Fibroblast of upper back skin (primary cell): ENCODE measurements around the gene IL17RB.

ENCODE experiments used
- DNase-seq: peaks from one replicate; pipeline ENCODE4 v3.0.0-alpha.2; 2013

IL17RB gene

GRCh38 chr3:53865732-53866499 lies 19.5 kb downstream of the IL17RB start:
- no peak for DNase-seq

GRCh38 chr3:53880396-53881345 lies 34.3 kb downstream of the IL17RB start:
- peak; percentile 50 for DNase-seq

GRCh38 chr3:53881691-53882593 lies 35.6 kb downstream of the IL17RB start, which contains the start of gene ACTR8:
Gene ACTR8, minus strand, starts transcription at chr3:53882152. Its CDS starts 51 bp downstream, at chr3:53882101.
- DNase-seq = peak; percentile 82

GRCh38 chr3:53883008-53883407 lies 36.6 kb downstream of the IL17RB start:
- DNase-seq = no peak

- no peak for DNase-seq
These were observed 38.3 kb downstream of the IL17RB start for GRCh38 chr3:53884623-53885022.

- no peak for DNase-seq
These were observed 38.9 kb downstream of the IL17RB start for GRCh38 chr3:53885239-53885638.

GRCh38 chr3:53887446-53887845 lies 41.1 kb downstream of the IL17RB start:
- no peak for DNase-seq

- no peak for DNase-seq
These were observed 41.9 kb downstream of the IL17RB start for GRCh38 chr3:53888232-53888631.

- no peak for DNase-seq
These were observed 44.5 kb downstream of the IL17RB start for GRCh38 chr3:53890726-53891475.

- peak; percentile 99 for DNase-seq
These were observed 45.3 kb downstream of the IL17RB start, which contains the start of gene SELENOK for GRCh38 chr3:53891497-53892285. Gene SELENOK, minus strand, starts transcription at chr3:53891859.

GRCh38 chr3:53892286-53892637 lies 45.9 kb downstream of the IL17RB start:
- DNase-seq = no peak

GRCh38 chr3:53899750-53900149 lies 53.4 kb downstream of the IL17RB start:
- DNase-seq = no peak

GRCh38 chr3:53900666-53901331 lies 54.4 kb downstream of the IL17RB start:
- no peak for DNase-seq

GRCh38 chr3:53902067-53902466 lies 55.7 kb downstream of the IL17RB start:
- no peak for DNase-seq

- DNase-seq = no peak
These were observed 56.3 kb downstream of the IL17RB start for GRCh38 chr3:53902711-53903110.

GRCh38 chr3:53913401-53913800 lies 67.0 kb downstream of the IL17RB start:
- no peak for DNase-seq
